Ascending aorta (tissue), 2 donors: ENCODE data around the gene AKAP6. TPM values are rescaled to one million over a fixed set of nuclear protein-coding genes. Genes with fewer than 3 reads are reported as not detected.
A peak's percentile ranks its signal among the peaks of the same experiment; 100 is the strongest.

Source experiments
- DNase-seq, 2 donors: peaks; one replicate each; pipeline ENCODE4 v3.0.0-alpha.2; 2019; ENCODE audit warnings: low spot score in 2 of 2
- H3K27ac ChIP-seq, 2 donors: fragments of 200-600 bp; sonication (generic); one replicate each; pipeline ENCODE4 v1.5.1; 2016 to 2017; ENCODE audit warnings: mild to moderate bottlenecking in 1 of 2
- H3K27me3 ChIP-seq: fragments of 200-600 bp; sonication (generic); one replicate; pipeline ENCODE4 v1.5.1; 2017
- H3K36me3 ChIP-seq, 2 donors: fragments of 200-600 bp; sonication (generic); one replicate each; pipeline ENCODE4 v1.5.1; 2016
- H3K4me1 ChIP-seq, 2 donors: fragments of 200-600 bp; sonication (generic); one replicate each; pipeline ENCODE4 v1.5.1; 2016 to 2017; ENCODE audit warnings: mild to moderate bottlenecking in 1 of 2
- H3K4me3 ChIP-seq, 2 donors: fragments of 200-600 bp; sonication (generic); one replicate each; pipeline ENCODE4 v1.5.1; 2016 to 2017; ENCODE audit warnings: mild to moderate bottlenecking in 1 of 2
- H3K9me3 ChIP-seq, 2 donors: fragments of 200-600 bp; sonication (generic); one replicate each; pipeline ENCODE4 v1.5.1; 2016
- CTCF ChIP-seq, 3 experiments: fragments of 200-600 bp in 2 of 3; fragments of 450-650 bp in 1 of 3; sonication (generic) in 2 of 3; IDR thresholded peaks; one replicate each; pipeline ENCODE4 v1.5.1; 2016 to 2019; ENCODE audit warnings: antibody characterized with exemption in 3 of 3, mild to moderate bottlenecking in 1 of 3, moderate library complexity in 1 of 3
- intact Hi-C: fragments of 100-400 bp; cut with DNase I; formaldehyde crosslinking; loops from one replicate; pipeline ENCODE4 v1.15.1; 2023
- total RNA-seq: library from RNA; depleted of rRNA; stranded (reverse); fragments of >200 nt; gene quantifications from one replicate; pipeline ENCODE4 v1.1.0, GENCODE V29; 2016

Gene AKAP6
- total RNA-seq, 1 donor from 2014 or later = 21.1 TPM

- no peak overlapping the region for H3K4me3 ChIP-seq
- H3K27me3 ChIP-seq = no peaks in the 10 kb centered on the region
- H3K9me3 ChIP-seq = no peaks in the 10 kb centered on the region
- no peak overlapping the region for H3K27ac ChIP-seq
- TF ChIP-seq CTCF (IDR thresholded peaks at IDR 0.05) = no peak
- intact Hi-C loops = no loop called here
- H3K4me1 ChIP-seq = no peaks in the 10 kb centered on the region
- H3K36me3 ChIP-seq = peaks cover 10 to 12% of the 10 kb centered on the region in 2 donors
- DNase-seq = no peak
Measured at GRCh38 chr14:32821964-32822653, 493.0 kb downstream of the AKAP6 start.

- Histone ChIP-seq H3K36me3 (peaks cover 10 to 12% of the 10 kb centered on the region in 2 donors), H3K9me3 (no peaks in the 10 kb centered on the region), H3K4me3 (no peak overlapping the region), H3K27ac (no peak overlapping the region), H3K4me1 (no peaks in the 10 kb centered on the region), H3K27me3 (no peaks in the 10 kb centered on the region)
- intact Hi-C loops = no loop called here
- TF ChIP-seq CTCF (IDR thresholded peaks at IDR 0.05) = no peak
- no peak for DNase-seq
Measured at GRCh38 chr14:32823706-32824105, 494.6 kb downstream of the AKAP6 start.

- TF ChIP-seq CTCF (IDR thresholded peaks at IDR 0.05) = no peak
- intact Hi-C loops = no loop called here
- Histone ChIP-seq H3K27me3 (no peaks in the 10 kb centered on the region), H3K36me3 (peaks cover 10 to 12% of the 10 kb centered on the region in 2 donors), H3K4me3 (no peak overlapping the region), H3K9me3 (no peaks in the 10 kb centered on the region), H3K4me1 (no peaks in the 10 kb centered on the region), H3K27ac (no peak overlapping the region)
- DNase-seq = no peak
Measured at GRCh38 chr14:32824195-32824594, 495.1 kb downstream of the AKAP6 start.

GRCh38 chr14:32825058-32825457 lies 496.0 kb downstream of the AKAP6 start:
- Histone ChIP-seq H3K27me3 (no peaks in the 10 kb centered on the region), H3K9me3 (no peaks in the 10 kb centered on the region), H3K4me3 (no peak overlapping the region), H3K36me3 (peaks cover 10 to 12% of the 10 kb centered on the region in 2 donors), H3K4me1 (no peaks in the 10 kb centered on the region), H3K27ac (no peak overlapping the region)
- intact Hi-C loops = no loop called here
- TF ChIP-seq CTCF (IDR thresholded peaks at IDR 0.05) = no peak
- no peak for DNase-seq

GRCh38 chr14:32826404-32827082 lies 497.4 kb downstream of the AKAP6 start:
- H3K9me3 ChIP-seq = no peaks in the 10 kb centered on the region
- TF ChIP-seq CTCF (IDR thresholded peaks at IDR 0.05) = peak in 1 of 3 experiments; percentile 43
- H3K4me1 ChIP-seq = no peaks in the 10 kb centered on the region
- intact Hi-C loops = loop anchor here (1.0 kb wide), 1 partner anchor 249 kb away; no protein-coding TSS in a partner anchor
- H3K27me3 ChIP-seq = no peaks in the 10 kb centered on the region
- peaks cover 8 to 12% of the 10 kb centered on the region in 2 donors for H3K36me3 ChIP-seq
- H3K4me3 ChIP-seq = peak overlapping the region in 1 of 2 donors; percentile 23
- H3K27ac ChIP-seq = peak overlapping the region in 1 of 2 donors; percentile 54
- DNase-seq = no peak
